HepG2 (cell line): ENCODE results near the gene HECTD1.

ENCODE experiments used
- CTCF ChIP-seq: sonication (generic); formaldehyde crosslinking; IDR thresholded peaks from 2 replicates; pipeline ENCODE4 v1.5.0; 2020; ENCODE audit warnings: mild to moderate bottlenecking, missing genetic modification reagents, moderate library complexity
- POLR2AphosphoS2 ChIP-seq: IDR thresholded peaks from 2 replicates; pipeline ENCODE4 v1.6.1; 2011; ENCODE audit warnings: low read depth, low read length, improper control_type of control experiment
- TF ChIP-seq, protein P1 (sequence below): sonication (generic); formaldehyde crosslinking; IDR thresholded peaks from 2 replicates; pipeline ENCODE4 v1.8.1; 2023; ENCODE audit warnings: mild to moderate bottlenecking, inconsistent platforms, moderate library complexity, missing genetic modification reagents, borderline replicate concordance

DNA sequence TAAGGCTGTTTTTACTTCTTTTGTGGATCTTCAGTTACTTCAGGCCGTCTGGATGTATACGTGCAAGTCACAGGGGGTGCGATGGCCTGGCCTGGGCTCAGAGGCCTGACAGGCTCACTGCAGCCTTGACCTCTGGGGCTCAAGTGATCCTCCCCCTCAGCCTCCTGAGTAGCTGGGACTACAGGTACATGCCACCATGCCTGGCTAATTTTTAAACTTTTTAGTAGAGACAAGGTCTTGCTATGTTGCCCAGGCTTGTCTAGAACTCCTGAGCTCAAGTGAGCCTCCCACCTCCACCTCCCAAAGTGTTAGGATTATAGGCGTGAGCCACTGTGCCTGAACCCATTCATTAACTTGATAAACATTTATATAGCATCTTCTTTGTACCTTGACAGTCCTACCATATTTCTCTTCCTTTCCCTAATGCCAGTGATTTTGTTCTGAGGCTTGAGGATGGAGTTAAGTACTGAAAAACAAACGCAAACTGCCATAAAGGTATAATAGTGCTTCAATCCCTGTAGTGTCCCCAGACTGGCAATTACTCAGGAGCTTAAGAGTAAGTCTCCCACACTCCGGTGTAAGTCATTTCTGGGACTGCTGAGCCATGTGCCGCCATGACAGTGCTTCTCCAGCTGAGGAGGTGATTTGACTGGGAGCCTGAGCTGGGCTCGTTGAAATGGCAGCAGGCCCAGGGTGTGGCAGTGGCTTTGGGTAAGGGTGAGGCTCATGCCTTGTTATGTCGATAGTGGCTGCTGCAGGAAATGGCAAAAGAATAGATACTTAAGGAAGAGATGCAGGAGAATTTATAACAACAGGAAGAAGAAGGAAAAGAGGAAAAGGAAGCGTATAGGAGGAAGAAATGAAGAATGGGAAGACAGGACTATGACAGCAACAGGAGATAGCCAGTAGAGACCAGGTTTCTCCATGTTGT is 43.7 kb upstream of the HECTD1 start:
- TF ChIP-seq CTCF (CRISPR knock-in tag) (no peak), POLR2AphosphoS2 (no peak)
- TF ChIP-seq, protein P1, sequence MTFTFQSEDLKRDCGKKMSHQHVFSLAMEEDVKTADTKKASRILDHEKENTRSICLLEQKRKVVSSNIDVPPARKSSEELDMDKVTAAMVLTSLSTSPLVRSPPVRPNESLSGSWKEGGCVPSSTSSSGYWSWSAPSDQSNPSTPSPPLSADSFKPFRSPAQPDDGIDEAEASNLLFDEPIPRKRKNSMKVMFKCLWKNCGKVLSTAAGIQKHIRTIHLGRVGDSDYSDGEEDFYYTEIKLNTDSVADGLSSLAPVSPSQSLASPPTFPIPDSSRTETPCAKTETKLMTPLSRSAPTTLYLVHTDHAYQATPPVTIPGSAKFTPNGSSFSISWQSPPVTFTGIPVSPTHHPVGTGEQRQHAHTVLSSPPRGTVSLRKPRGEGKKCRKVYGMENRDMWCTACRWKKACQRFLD (CRISPR knock-in tag): 0 out of 2 replicates have a peak, but pooled peaks have one; percentile 50
